Panc1 (cell line): ENCODE data around the gene DUSP3.

ENCODE experiments used
- REST ChIP-seq, 2 experiments: IDR thresholded peaks; 2 replicates each; pipeline ENCODE4 v1.6.1; 2011 to 2012; ENCODE audit warnings: low read depth in 2 of 2, control low read depth in 1 of 2, low read length in 1 of 2, mild to moderate bottlenecking in 1 of 2, moderate library complexity in 1 of 2; ENCODE audit not compliant: insufficient read depth in 1 of 2
- TCF7L2 ChIP-seq: IDR thresholded peaks from 2 replicates; pipeline ENCODE4 v1.6.1; 2011; ENCODE audit warnings: mild to moderate bottlenecking, low read depth, low read length, inconsistent platforms
- TF ChIP-seq, protein P1 (sequence below): fragments of 450-650 bp; IDR thresholded peaks from 2 replicates; pipeline ENCODE4 v1.5.1; 2017; ENCODE audit warnings: mild to moderate bottlenecking

- TF ChIP-seq, protein P1, sequence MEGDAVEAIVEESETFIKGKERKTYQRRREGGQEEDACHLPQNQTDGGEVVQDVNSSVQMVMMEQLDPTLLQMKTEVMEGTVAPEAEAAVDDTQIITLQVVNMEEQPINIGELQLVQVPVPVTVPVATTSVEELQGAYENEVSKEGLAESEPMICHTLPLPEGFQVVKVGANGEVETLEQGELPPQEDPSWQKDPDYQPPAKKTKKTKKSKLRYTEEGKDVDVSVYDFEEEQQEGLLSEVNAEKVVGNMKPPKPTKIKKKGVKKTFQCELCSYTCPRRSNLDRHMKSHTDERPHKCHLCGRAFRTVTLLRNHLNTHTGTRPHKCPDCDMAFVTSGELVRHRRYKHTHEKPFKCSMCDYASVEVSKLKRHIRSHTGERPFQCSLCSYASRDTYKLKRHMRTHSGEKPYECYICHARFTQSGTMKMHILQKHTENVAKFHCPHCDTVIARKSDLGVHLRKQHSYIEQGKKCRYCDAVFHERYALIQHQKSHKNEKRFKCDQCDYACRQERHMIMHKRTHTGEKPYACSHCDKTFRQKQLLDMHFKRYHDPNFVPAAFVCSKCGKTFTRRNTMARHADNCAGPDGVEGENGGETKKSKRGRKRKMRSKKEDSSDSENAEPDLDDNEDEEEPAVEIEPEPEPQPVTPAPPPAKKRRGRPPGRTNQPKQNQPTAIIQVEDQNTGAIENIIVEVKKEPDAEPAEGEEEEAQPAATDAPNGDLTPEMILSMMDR, result no peak
- no peak for TF ChIP-seq REST (IDR thresholded peaks at IDR 0.05; ENCODE audit: insufficient read depth in 1 of 2, low read depth in 2 of 2, low read length in 1 of 2)
- no peak for TF ChIP-seq TCF7L2
Observed at GRCh38 chr17:43718544-43718943, 60.2 kb downstream of the DUSP3 start.
